UCSD-AML1 (cell line): ENCODE data around the gene RAD21L1.
A peak's percentile ranks its signal among the peaks of the same experiment; 100 is the strongest.

Experiments used
- DNase-seq: peaks from one replicate; lab custom pipeline; 2025; ENCODE audit not compliant: unreplicated experiment; lab: John Stamatoyannopoulos, UW

RAD21L1 gene

DNA sequence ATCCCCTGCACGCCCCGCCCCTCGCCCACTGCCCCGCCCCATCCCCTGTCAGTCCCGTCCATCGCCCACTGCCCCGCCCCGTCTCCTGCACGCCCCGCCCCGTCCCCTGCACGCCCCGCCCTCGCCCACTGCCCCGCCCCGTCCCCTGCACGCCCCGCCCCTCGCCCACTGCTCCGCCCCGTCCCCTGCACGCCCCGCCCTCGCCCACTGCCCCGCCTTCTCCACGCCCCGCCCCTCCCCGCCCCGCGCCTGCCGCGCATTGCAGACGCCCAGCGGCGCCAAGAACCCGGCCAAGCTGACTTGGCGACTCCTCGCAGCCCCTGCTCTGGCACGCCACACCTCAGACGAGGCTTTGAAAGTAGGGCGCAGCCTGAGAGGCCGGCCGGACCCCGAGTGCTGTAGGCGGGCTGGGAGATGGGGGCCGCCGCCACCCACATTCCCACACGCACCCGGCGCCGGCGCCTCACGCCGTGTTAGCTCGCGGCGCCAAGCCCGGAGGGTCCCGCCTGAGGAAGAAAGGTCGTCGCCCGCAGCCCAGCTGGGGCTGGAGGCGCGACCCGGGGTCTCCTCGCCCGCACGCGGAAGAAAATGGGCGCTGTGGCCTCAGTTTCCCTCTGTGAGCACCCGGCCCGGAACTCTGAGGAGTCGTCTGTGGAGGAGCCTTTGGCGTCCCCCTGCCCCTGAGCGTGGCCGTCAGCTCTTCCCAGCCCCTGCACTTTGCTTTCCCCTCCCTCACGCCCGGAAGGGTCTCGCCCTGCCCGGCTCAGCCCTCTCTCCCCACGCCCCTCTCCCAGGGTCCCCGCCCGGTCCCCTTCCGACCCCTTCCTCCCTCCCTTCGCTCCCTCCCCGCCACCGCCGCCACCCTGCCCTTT is at the start of gene RAD21L1:
Gene RAD21L1, plus strand, starts transcription at position 262 of the 872 bp plus-strand sequence. CDS start 2,410 bp downstream, outside the sequence.
- peak; percentile 65 for DNase-seq

DNA sequence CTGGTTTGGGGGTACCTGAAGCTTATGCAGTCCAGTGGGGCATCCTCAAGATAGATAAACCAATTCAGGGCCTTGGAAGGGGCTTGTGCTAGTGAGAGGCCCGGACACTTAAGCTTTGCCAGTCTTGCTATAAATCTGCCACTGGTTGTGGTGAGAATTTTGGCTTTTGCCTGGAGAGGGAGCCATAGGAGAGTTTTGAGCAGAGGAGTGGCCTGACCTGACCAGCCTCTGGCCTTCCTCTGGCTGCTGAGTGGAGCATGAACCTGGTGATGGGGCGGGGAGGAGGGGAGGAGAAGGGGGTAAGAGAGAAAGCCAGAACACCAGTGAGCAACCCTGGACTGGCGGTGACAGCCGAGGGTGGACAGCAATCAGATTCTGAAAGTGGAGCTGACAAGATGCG is 48.2 kb upstream of the RAD21L1 start:
- DNase-seq, result no peak

DNA sequence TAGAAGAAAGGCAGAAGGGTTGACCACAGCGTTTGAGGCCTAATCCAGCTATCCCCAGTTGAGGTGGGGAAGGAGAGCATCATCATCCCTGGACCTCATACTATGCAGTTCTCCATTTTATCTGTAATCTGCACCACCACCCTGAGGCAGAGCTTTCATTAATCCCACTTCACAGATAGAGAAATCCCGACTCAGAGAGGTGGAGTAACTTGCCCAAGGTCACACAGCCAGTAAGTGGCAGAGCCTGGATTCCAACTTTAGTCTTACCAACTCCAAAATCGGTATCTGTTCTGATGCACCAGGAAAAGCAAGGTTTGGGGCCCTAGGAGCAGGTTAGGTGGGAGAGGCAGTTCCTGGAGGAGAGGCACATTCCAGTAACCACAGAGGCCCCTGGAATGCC is 47.7 kb upstream of the RAD21L1 start:
- no peak for DNase-seq

DNA sequence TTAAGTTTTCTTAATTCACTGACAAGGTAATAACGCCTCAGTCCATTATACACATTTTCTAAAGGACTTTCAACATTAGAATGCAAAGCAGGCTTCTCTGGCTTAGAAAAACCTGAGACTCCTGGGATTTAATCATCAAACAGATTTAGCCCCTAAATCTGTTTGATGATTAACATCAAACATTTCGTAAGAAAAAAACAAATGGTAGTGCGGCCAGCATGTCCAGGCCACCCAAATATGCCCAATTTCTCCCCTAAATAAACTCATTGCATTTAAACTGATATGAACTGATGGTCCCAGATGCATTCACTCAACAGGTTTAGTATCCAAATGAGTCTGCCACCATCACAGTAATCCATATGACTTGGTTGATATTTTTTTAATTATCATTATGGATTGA is 47.2 kb upstream of the RAD21L1 start:
- DNase-seq, result no peak

DNA sequence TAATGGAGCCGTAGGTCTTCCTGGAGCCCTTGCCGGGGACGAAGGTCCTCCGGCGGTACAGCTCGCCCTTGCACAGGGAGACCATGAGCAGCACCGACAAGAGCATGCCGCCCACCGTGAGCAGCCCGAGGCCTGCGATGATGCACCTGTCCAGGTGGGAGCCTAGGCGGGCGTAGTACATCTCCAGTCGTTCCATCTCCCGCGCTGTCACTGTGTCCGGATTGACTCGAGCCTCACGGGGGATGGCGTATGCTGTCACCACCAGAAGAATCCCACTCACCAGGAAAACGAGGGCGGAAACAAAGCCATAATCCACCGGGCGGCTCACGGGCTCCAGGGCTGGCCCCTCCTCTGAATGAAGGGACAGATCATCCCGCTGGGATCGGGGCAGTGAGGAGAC is 44.9 kb upstream of the RAD21L1 start:
- DNase-seq, result no peak

DNA sequence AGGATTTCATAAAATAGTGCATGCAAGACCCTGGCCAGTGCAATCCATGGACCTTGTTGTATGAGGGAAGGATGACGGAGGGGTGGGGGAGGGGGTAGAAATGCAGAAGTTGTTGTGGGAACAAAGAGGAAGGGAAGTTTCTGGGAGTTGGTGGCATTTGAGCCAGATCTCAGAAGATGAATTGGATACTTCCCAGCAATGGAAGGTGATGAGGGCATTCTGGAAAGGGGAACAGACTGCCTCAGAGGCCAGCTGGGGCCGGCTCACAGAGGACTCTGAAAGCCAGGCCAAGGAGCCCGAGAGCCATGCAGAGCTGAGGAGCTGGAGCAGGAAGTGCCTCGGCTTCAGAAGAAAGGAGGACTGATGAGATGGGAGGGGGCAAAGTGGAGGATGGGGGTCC is 43.7 kb upstream of the RAD21L1 start:
- no peak for DNase-seq

DNA sequence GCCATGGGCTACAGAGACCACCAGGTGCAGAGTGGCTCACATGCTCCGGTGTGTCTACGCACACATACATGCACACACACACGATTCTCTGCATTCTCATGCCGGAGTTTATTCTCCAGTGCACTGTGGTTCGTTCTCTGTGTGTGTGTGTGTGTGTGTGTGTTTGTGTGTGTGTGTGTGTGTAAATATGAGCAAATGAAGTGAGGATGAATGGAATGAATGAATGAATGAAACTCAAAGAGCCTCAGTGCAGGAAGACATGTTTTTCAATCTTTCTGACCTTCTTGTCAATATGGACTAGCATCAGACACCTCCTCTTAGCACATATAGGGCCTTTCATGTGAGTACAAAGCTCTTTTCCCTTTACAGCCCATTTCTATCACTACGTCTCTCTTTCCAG is 42.7 kb upstream of the RAD21L1 start:
- DNase-seq, result no peak

DNA sequence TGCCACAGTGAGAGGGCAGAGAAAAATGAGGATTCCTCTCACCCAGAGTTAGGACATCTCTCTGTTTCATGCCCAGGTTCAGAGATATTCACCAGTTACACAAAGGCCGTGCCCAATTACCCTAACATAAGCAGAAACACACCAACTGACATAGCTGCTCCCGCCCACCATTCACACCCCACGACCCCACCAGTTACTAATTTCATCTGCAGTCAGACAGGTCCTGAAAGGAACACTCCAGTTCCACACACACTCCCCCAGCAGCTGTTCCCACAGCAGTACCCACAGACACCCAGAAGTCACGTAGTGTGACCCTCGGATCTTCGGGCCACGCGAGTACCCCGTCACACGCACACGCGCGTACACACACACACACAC is 41.6 kb upstream of the RAD21L1 start:
- no peak for DNase-seq

DNA sequence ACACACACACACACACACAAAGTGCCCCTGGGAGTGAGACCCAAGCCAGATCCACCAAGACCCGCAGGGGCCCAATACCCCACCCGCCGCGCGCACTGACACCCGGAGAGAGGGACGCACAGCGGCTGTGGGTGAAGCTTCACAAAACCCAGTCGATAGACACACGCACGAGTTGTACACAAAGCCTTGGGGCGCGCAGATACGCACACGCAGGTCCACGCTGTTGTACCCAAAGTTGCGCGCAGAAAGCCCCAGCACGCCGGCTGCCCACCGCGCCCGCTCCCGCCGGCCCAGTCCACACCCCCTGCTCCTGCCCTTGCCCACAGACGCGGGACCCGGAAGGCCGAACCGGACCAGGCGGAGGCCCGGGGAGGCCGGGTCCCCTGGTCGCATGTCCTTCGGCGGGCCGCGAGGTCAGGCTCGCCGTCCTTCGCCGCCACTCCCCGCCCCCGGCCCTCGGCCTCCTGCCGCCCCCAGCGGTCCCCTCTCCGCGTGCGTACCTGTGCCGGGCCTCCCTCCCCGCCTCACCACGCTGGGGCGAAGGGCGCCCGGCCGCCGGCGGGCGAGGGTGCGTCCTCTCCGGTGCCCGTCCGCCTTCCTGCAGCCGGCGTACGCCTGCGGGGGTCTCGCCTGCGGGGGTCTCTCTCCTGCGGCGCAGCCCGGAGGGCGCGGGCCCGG is 41.1 kb upstream of the RAD21L1 start, which contains the start of gene TMEM74B:
Gene TMEM74B, minus strand, starts transcription at position 344 of the 678 bp plus-strand sequence. CDS start 1,180 bp downstream, outside the sequence.
- no peak for DNase-seq

DNA sequence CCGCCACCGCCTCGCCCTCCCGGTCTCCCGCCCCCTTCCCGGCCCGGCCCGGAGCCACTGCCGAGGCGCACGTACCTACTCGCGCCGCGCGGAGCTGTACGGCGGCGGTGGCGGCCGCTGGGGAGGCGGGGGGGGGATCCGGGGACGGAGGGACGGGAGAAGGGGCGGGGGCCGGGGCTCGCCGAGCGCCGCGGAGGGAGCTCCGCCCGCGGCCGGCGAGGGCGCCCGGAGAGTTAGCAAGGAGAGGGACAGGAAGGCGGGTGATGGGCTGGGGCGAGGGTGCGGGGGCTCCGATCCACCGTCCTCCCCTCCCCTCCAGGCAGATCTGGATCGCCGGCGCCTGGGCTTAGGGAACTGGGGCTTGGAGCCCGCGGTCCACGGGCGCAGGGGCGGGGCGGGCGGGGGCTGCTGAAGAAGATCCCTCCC is 40.5 kb upstream of the RAD21L1 start:
- DNase-seq, result no peak

DNA sequence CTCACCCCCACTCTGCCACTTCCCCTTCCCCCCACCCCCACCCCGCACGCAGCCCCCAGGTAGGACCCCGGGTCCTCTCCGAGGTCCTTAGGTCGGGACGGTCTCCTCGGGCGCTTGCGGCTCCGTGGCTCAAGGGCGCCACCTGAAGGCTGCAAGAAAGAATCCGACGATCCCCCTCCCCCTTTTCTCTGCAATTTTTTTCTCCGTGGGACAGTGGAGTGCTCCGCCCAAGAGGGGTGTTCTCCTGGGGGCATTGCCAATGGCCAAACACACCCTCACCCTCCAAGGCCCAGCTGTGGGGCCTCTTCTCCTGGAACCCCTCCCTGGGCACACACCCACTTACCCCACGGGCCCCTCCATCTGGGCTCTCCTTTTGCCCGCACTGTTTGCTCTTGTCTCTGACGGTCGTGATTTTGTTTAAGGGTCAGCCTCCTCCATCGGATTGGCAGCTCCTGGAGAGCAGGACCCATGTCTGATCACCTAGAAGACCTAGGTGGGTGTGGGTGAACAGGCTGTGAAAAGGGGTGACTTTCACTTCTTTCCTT is 40.0 kb upstream of the RAD21L1 start:
- DNase-seq, result peak; percentile 56

DNA sequence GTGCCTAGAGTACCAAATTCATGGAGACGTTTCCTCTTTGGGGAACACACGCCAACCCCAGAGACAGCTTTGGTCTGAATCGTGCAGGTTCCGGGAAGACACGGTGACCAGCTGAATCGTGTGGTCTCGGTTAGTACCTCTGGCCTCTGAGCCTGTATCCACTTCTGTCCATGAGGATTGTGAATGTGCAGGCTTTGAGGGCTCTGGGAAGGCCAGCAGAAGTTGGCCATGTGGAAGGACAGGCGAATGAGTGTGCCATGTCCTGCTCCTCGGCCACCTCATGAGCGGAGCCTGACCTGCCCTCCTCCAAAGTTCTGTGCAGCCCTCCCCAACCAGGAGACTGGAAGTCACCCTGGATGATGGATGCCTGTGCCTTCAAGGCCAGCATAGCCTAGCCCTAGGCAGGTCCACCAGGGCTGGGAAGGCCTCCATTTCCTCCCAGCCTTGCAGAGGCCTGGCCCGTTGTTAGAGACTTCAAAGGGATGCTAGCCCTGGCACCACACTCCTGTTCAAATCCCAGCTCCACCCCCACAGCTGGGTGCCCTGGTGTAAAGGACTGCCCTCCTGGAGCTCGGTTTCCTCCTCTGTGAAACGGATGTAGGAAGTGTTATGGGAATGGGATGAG is 39.4 kb upstream of the RAD21L1 start:
- DNase-seq, result no peak

DNA sequence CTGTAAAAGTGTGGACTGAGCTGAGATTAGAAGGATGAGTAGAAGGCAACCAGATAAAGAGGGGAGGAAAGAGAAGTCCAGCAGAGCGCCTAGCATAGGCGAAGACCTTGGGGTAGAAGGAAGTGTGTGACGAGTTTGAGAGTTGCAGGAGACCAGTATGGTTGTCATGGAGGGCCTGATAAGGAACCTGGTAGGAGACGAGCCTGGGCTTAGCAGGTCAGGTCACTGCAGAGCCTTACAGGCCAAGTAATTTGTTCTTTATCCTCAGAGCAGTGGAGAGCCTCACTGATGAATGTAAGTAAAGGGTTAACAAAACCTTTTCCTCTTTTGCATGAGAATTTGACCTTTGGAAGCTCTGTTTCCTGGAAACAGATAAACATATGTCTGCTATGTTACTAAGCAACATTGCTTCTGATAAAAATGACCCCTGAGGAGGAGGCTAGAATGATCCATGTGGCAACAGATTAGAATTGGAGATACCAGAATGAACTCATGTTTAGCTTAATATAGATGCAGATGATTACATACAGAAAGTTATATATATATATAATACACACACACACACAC is 38.2 kb upstream of the RAD21L1 start:
- no peak for DNase-seq

DNA sequence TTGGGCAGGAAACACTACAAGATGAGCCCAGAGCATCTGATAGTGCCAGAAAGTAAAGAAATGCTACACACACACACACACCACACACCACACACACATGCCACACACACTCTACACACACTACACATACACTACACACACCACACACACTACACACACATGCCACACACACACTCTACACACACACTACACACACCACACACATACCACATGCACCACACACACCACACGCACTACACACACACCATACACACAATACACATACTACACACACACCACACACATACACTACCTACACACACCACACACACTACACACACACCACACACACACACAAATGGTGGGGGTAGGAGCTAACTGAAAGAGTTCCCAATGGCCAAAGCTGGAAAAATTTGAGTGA is 37.5 kb upstream of the RAD21L1 start:
- DNase-seq, result no peak

DNA sequence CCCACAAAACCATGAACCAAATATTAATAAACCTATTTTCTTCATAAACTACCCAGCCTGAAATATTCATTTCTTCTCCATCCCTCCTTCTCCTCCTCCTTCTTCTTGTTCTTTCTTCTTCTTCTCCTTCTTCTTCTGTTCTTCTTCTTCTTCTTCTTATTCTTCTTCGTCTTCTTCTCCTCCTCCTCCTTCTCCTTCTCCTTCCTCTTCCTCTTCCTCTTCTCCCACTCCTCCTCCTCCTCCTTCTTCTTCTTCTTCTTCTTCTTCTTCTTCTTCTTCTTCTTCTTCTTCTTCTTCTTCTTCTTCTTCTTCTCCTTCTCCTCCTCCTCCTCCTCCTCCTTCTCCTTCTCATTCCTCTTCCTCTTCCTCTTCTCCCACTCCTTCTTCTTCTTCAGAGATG is 36.0 kb upstream of the RAD21L1 start:
- DNase-seq, result no peak

DNA sequence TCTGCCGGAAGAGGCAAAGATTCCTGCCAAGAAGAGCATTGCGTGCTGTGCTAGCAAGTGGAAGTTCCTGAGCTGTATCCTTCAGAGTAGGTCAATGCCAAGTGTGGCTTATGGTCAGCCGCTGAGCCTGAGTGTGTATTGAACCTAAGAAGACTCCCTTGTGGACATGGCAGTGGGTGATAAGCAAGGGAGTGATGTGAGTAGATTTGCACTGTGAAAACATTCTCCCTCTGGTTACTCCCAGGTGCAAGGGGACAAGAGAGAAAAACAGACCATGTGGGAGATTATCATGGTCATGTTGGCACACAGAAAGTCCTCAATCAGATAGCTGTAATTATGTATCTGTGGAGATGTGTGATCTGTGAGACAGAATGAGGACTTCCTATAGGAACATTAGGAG is 35.0 kb upstream of the RAD21L1 start:
- no peak for DNase-seq

DNA sequence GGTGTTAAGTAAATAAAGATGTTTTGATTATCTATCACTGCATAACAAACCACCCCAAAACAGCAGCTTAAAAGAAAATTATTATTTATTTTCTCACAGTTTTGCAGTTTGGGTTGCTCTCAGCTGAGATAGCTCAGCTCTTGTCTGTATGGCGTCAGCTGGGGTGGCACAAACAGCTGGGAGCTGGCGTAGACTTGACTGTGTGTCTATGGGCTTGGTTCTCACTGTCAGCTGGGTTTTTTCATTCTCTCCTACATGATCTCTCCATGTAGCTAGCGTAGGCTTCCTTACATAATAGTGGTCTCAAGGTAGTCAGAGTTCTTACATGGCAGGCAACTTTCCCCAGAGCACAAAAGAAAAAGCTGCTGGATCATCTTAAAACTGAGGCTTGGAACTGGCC is 34.5 kb upstream of the RAD21L1 start:
- DNase-seq, result no peak

DNA sequence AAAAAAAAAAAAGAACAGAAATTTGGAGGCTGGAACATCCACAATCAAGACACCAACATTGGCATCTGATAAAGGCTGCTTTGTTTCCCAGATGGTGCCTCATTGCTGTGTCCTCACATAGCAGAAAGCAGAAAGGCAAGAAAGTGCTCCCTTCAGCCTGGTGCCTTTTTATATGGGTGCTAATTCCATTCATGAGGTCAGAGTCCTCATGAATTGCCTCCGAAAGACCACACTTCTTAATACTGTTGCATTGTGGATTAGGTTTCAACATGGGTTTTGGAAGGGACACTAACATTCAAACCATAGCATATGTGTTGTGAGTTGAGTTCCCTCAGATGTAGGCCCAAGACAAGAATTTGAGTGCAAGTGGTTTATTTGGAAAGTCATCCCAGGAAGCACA is 30.6 kb upstream of the RAD21L1 start:
- DNase-seq, result no peak

DNA sequence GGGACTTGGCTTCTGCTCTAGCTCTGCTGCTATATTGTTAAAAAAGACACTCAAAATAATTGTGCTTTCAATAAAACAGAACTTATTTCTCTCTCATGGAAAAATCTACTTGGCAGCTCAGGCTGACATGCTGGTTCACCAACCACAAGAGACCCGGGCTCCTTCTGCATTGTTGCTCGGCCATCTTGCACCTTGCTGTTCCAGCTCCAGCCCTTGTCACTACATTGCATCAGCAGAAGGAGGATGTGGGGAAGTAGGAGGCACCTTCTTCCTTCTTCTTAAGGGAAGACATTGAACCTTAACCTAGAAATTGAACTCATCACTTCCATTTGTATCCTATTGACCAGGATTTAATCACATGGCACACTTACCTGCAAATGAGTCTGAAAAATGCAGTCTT is 29.2 kb upstream of the RAD21L1 start:
- no peak for DNase-seq

DNA sequence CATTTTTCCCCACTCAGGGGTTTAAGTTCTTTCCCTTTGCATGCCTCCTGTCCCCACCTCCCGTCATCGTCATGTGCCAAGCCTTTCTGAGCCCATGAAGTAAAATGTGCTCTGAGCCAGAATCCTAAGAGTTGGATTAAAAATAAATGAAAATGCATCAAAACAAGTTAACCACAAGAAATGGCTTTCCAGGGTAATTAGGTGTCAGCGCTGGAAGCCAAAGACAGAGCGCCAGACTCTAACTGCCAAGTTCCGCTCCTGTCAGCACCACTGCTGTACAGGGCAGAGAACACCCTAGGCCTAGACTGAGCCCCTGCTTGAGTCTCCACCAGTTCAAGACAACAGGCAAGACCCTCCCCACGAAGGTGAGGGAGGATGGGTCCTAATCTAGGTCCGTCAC is 28.0 kb upstream of the RAD21L1 start:
- no peak for DNase-seq

DNA sequence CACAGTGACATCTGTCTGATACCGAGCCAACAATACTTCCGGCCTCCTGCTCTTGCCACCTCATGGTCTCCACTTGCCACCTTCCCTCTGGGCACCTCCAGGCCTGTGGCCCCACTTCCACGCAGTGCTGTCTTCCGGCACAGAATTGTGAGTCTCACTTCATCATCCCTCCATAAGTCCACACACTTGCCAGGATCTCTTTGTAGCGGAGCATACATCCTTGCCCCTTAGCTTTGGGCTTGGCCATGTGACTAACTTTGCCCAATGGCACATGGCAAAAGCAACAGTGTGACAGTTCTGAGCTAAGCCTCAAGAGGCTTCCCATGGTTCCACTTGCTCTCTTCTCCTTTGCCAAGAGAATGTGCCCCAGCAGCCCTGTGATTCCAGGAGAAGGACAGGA is 27.1 kb upstream of the RAD21L1 start:
- DNase-seq, result no peak
